ENCODE measurements around the gene NFIX. TPM values are rescaled to one million over a fixed set of nuclear protein-coding genes. Genes with fewer than 3 reads are reported as not detected.

The NFIX gene
- total and polyA plus RNA-seq, 9 of the 15 experiments (the other 6 are each of a cell fraction or from before 2014, with no cell fraction given): 0.28 to 26.8 (median 5.4) TPM

- TF ChIP-seq SIN3A (IDR thresholded peaks at IDR 0.05; ENCODE audit: borderline replicate concordance in 2 of 2, control insufficient read depth in 1 of 2, low read depth in 2 of 2, low read length in 2 of 2) (no peak; a peak in 1 of 4 replicates), RFX5 (IDR thresholded peaks at IDR 0.05; ENCODE audit: low read depth, low read length) (no peak), ZNF184 (CRISPR knock-in tag; IDR thresholded peaks at IDR 0.05) (no peak), TEAD1 (CRISPR knock-in tag; IDR thresholded peaks at IDR 0.05) (peak in 1 of 2 experiments; percentile 60; a peak in 3 of 4 replicates), ZNF354B (CRISPR knock-in tag; IDR thresholded peaks at IDR 0.05) (no peak), SAFB (IDR thresholded peaks at IDR 0.05; ENCODE audit: borderline replicate concordance, low read depth, low read length) (no peak), KLF16 (IDR thresholded peaks at IDR 0.05) (no peak), ZNF398 (CRISPR knock-in tag; IDR thresholded peaks at IDR 0.05) (no peak), MAFF (IDR thresholded peaks at IDR 0.05; ENCODE audit: low read length) (no peak), ZFPM2 (CRISPR knock-in tag; IDR thresholded peaks at IDR 0.05) (peak; percentile 79; the same call in 1 of the 2 replicates), MTF1 (CRISPR knock-in tag; IDR thresholded peaks at IDR 0.05; ENCODE audit: borderline replicate concordance) (no peak), GTF2A2 (tag; IDR thresholded peaks at IDR 0.05) (no peak), CBX3 (IDR thresholded peaks at IDR 0.05; ENCODE audit: borderline replicate concordance in 1 of 2, low read length in 2 of 2) (no peak), PCBP2 (IDR thresholded peaks at IDR 0.05; ENCODE audit: low read depth, low read length, poor library complexity, severe bottlenecking) (no peak), CBFA2T2 (conservative IDR thresholded peaks at IDR 0.05) (no peak), MLLT1 (IDR thresholded peaks at IDR 0.05) (peak; percentile 56 to 58; a peak in 1 of 4 replicates)
- TF ChIP-seq, protein P1, sequence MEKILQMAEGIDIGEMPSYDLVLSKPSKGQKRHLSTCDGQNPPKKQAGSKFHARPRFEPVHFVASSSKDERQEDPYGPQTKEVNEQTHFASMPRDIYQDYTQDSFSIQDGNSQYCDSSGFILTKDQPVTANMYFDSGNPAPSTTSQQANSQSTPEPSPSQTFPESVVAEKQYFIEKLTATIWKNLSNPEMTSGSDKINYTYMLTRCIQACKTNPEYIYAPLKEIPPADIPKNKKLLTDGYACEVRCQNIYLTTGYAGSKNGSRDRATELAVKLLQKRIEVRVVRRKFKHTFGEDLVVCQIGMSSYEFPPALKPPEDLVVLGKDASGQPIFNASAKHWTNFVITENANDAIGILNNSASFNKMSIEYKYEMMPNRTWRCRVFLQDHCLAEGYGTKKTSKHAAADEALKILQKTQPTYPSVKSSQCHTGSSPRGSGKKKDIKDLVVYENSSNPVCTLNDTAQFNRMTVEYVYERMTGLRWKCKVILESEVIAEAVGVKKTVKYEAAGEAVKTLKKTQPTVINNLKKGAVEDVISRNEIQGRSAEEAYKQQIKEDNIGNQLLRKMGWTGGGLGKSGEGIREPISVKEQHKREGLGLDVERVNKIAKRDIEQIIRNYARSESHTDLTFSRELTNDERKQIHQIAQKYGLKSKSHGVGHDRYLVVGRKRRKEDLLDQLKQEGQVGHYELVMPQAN (IDR thresholded peaks at IDR 0.05; ENCODE audit: borderline replicate concordance): no peak
- TF ChIP-seq, protein P2, sequence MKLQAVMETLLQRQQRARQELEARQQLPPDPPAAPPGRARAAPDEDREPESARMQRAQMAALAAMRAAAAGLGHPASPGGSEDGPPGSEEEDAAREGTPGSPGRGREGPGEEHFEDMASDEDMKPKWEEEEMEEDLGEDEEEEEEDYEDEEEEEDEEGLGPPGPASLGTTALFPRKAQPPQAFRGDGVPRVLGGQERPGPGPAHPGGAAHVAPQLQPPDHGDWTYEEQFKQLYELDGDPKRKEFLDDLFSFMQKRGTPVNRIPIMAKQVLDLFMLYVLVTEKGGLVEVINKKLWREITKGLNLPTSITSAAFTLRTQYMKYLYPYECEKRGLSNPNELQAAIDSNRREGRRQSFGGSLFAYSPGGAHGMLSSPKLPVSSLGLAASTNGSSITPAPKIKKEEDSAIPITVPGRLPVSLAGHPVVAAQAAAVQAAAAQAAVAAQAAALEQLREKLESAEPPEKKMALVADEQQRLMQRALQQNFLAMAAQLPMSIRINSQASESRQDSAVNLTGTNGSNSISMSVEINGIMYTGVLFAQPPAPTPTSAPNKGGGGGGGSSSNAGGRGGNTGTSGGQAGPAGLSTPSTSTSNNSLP (IDR thresholded peaks at IDR 0.05; ENCODE audit: borderline replicate concordance, low read depth, low read length): no peak
These were observed 103.2 kb downstream of the NFIX start (continued) for GRCh38 chr19:13098277-13099072.
